Germinal center (tissue), 1 donor: ENCODE results near the gene CIT.

Experiments
- DNase-seq: peaks from one replicate; pipeline ENCODE4 v3.0.0; 2012; ENCODE audit warnings: mixed read lengths, low spot score

The CIT gene

GRCh38 chr12:119802472-119802871 is 74.6 kb downstream of the CIT start:
- no peak for DNase-seq

GRCh38 chr12:119797090-119797489 is 80.0 kb downstream of the CIT start:
- DNase-seq, result no peak

GRCh38 chr12:119796292-119796691 is 80.8 kb downstream of the CIT start:
- no peak for DNase-seq

GRCh38 chr12:119791453-119791852 is 85.7 kb downstream of the CIT start:
- DNase-seq, result no peak

- DNase-seq, result no peak
These were observed 88.3 kb downstream of the CIT start for GRCh38 chr12:119788786-119789185.

- no peak for DNase-seq
These were observed 90.6 kb downstream of the CIT start for GRCh38 chr12:119786539-119786938.

- DNase-seq, result no peak
These were observed 92.4 kb downstream of the CIT start for GRCh38 chr12:119784673-119785072.

- no peak for DNase-seq
These were observed 93.3 kb downstream of the CIT start for GRCh38 chr12:119783787-119784186.

GRCh38 chr12:119781804-119782203 is 95.3 kb downstream of the CIT start:
- DNase-seq, result peak; percentile 38

GRCh38 chr12:119780786-119781434 is 96.2 kb downstream of the CIT start:
- no peak for DNase-seq

- DNase-seq, result peak; percentile 19
These were observed 101.7 kb downstream of the CIT start for GRCh38 chr12:119775246-119775895.

GRCh38 chr12:119772431-119772830 is 104.7 kb downstream of the CIT start:
- no peak for DNase-seq

GRCh38 chr12:119770146-119770545 is 107.0 kb downstream of the CIT start:
- DNase-seq, result no peak

GRCh38 chr12:119762619-119763018 is 114.5 kb downstream of the CIT start:
- DNase-seq, result no peak

- DNase-seq, result no peak
These were observed 118.4 kb downstream of the CIT start for GRCh38 chr12:119758722-119759121.

GRCh38 chr12:119758234-119758633 is 118.9 kb downstream of the CIT start:
- no peak for DNase-seq

- no peak for DNase-seq
These were observed 125.2 kb downstream of the CIT start for GRCh38 chr12:119751961-119752360.

- DNase-seq, result no peak
These were observed 127.5 kb downstream of the CIT start for GRCh38 chr12:119749666-119750065.

- no peak for DNase-seq
These were observed 128.6 kb downstream of the CIT start for GRCh38 chr12:119748497-119748896.

GRCh38 chr12:119746169-119746568 is 131.0 kb downstream of the CIT start:
- no peak for DNase-seq

- no peak for DNase-seq
These were observed 132.1 kb downstream of the CIT start for GRCh38 chr12:119744900-119745606.

- DNase-seq, result no peak
These were observed 134.4 kb downstream of the CIT start for GRCh38 chr12:119742700-119743099.

GRCh38 chr12:119740830-119741229 is 136.3 kb downstream of the CIT start:
- DNase-seq, result no peak
